ENCODE results near the gene CELA2A.
"Not testable (repeated sequence)": the region's sequence is repeated elsewhere in the genome, so short reads cannot be mapped to it uniquely, and the experiment has no call there.

Gene CELA2A

DNA sequence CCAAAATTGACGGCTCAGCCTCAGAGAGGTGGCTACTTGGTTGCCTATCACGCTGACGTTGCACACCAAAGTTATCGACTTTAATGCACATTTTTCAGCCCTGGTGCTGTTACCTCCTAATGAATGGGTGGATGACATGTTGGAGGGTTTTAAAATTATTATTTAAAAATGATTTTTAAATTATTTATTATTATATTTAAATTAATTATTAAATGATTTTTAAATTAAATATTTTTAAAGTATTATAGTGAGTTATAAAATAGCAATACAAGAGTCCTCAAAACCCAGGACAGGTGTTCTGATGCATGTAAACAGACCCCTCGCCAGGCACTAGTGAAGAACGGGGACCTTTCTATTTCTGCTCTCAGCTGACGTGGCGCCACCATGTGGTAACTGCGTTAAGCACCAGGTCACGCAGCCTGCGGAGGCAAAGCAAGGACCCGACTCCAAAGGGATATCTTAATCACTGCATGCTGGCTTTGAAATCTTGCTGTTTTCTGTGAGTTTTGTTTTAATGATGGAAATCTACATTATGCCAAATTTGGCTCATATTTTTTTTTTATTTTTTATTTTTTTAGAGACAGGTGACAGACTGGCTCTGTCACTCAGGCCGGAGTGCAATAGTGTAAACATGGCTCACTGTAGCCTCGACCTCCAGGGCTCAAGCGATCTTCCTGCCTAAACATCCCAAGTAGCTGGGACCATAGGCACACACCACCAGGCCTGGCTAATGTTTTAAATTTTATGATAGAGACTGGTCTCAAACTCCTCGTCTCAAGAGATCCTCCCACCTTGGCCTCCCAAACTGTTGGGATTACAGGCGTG lies 44.9 kb downstream of the CELA2A start:
- peak; percentile 82 for DNase-seq (ENCODE audit: low spot score)

DNA sequence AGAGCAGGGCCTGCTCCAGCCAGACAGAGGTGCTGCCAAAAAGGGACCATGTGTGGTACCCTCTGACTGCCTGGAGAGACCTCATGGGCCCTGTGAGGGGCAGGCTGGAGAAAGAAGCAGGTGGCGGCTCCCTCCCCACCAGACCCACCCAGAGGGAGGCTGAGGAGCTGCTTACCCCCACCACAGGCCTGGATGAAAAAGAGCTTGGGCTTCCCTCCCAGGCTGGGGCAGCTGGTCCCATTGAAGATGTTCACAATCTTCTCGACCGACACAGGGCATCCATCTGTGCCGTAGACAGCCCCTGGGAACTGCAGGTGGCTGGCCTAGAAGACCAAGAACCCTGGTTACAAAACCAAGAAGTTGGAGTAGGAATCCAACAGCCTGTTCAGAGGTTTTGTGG lies 47.9 kb downstream of the CELA2A start:
- no peak for DNase-seq (ENCODE audit: low spot score)

DNA sequence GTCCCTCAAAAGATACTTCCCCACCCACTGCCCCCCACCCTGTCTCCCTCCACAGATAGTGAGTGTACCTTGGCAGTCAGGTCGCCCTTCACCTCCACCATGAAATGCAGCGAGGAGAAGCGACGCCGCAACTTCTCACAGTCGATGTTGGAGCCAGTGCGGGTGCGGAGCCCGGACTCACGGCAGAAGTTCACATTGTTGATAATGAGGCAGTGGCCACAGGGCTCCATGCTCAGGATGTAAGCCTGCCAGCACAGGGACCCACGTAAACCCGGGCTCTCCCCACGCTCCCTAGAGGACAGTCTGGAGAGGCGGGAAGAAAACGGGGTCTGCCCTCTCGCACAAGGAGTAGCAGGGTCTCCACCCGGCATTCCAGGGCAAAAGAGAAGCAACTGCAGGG lies 50.3 kb downstream of the CELA2A start:
- no peak for DNase-seq (ENCODE audit: low spot score)

DNA sequence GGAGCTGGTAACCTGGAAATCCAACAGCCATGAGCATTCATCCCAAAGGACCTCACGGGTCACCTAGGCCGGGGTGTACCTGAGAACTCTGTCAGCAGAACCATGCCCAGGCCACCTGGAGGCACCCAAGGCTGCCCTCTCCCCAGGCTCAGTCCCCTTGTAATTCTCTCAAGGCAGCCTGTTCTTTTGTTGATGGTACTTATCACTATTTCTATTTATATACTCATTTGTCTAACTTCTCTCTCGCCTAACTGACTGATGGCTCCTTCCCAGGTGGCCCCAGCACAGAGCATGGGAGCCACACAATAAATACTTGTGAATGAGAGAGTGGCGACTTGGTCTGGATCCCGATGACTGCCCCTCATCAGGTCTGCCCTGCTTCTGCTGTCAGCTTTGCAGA lies 50.7 kb downstream of the CELA2A start:
- DNase-seq (ENCODE audit: low spot score), result no peak

DNA sequence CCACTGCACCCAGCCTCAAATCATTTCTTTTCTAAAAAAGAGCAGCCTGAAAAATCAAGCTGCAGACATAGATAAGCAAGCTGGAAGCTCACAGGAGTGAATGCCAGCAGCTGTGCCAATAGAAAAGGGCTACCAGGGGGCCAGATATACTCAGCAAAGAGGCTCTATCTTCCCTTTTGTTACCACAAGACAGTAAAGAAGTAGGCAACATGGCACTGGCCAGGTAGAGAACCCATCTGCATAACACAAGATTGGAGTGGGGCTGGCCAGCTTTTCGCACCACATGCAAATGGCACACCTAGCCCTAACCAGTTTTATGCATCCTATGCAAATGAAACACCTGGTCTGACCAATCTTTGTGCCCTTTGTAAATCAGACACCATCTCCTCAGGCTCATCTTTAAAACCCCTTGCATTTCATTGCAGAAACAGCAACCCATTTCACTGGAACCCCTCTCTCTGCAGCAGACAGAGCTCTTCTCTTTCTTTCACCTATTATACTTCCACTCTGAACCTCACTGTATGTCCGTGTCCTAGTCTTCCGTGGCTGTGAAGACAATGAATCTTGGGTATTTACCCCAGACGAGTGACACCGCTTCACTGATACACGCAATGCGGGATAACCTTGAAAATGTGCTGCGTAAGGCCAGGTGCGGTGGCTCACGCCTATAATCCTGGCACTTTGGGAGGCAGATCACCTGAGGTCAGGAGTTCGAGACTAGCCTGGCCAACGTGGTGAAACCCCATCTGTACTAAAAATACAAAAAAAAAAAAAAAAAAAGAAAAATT lies 52.4 kb downstream of the CELA2A start:
- no peak for DNase-seq (ENCODE audit: low spot score)

DNA sequence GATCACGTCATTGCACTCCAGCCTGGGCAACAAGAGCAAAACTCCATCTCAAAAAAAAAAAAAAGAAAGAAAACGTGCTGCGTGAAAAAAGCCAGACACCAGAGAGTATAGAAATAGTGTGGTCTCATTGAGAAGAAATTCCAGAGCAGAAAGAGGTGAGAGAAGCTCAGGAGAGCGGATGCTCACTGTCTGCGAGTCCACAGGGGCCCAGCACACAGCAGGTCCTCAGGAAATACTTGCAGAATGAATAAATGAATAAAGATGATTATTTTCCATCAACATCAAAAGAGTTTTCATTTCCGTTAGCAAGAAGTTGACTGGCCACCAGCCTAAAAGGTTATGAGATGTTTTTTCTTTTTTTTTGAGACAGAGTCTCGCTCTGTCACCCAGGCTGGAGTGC lies 53.1 kb downstream of the CELA2A start:
- no peak for DNase-seq (ENCODE audit: low spot score)

DNA sequence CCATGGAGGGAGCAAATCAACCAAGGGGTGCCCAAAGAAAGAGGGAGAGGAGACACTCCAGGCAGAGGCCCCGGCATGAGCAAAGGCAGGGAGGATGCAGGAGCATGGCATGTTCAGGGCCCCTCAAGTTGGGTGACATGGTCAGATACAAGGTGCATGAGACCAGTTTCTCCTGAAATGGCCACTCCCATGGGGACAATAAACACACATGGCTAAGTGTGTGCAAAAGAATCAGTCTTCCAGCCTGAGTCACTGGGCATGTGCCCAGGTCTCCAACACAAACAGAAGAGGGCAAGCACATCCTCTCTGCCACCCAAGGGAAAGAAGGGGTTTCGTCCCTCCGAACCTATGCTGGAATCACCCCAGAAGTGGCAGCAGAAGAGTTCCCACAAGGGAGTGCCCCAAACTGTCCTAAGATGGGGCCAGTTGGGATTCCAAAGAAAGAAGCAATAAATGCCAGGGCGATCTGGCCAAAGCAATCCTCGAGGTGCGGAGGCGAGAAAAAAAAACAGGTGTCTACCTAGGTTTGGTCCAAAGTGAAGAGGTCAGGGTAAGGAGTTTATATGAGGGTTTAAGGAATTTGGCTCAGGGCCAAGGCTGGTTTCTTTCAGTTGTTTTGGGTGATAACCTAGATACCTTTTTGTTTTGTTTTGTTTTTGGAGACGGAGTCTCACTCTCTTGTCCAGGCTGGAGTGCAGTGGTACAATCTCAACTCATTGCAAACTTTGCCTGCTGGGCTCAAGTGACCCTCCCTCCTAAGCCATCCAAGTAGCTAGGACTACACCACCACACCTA lies 54.3 kb downstream of the CELA2A start:
- DNase-seq (ENCODE audit: low spot score), result peak; percentile 23

DNA sequence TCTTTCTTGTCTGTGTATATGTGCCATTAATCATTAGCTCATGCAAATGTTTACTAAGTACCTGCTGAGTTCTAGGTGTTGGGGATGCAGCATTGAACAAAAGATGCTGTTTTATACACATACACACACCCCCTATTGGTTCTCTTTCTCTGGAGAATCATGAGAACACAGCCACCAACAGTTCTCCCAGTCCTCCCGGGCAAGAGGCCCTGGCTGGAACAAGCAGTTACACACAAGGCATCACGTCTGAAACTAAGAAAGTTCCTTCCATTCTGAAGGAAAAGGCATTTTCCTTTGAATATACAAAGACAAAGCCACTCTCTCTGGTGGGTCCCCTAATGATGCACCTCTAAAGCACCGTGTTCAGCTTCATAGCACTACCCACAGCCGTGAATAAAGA lies 56.7 kb downstream of the CELA2A start:
- no peak for DNase-seq (ENCODE audit: low spot score)

DNA sequence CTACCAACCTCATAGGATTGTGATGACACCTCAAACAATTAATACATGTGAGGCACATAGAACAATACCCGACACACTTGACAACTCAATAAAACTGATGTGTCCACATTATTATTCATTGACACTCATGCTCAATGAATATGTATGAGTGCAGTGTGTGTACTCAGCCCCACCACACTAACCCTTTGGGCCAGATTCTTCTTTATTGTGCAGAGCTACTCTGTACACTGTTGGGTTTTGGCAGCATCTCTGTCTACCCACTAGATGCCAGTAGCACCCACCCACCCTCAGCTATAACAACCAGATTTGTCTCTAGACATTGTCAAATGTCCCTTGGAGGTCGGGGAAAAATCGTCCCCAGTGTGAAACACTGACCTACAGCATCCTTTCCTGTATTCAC lies 57.4 kb downstream of the CELA2A start:
- DNase-seq (ENCODE audit: low spot score), result no peak

DNA sequence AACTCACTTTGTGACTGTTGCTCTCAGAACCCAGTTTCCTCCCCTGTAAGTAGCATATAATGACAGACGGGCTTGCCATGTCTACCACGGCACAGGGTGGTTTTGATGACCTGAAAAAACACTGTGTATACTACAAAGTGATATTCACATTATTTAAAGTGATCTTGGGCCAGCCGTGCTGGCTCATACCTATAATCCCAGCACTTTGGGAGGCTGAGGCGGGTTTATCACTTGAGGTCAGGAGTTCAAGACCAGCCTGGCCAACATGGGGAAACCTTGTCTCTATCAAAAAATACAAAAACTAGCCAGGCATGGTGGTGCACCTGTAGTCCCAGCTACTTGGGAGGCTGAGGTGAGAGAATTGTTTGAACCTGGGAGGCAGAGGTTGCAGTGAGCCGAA lies 58.0 kb downstream of the CELA2A start:
- not testable (repeated sequence) for DNase-seq (ENCODE audit: low spot score)

DNA sequence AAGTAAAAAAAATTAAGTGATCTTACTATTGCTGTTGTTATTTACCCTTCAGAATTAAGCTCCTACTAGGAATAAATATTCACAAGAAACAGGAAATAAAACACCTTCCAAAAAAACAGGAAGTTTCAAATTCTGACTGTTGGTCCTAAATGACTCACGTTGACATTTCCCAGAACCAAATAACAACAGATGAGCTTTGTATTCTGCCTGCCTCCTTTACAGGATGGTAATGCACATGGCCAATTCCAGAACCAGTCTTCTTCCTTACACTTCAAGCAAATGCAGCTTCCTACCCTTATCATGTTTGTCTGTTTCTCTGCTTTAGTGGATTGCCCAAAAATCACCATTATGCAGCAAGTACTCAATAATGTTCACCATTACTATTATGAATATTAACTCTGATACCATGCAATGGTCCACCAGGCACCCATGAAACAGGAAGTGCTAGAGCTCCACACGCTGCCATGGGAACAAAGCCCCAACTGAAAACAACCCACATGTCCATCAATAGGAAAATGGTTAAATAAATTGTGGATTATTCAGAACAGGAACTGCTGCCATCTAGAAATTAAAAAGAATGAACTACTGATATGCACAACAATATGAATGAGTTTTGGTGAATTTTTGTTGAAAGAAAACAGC lies 58.6 kb downstream of the CELA2A start:
- no peak for DNase-seq (ENCODE audit: low spot score)

DNA sequence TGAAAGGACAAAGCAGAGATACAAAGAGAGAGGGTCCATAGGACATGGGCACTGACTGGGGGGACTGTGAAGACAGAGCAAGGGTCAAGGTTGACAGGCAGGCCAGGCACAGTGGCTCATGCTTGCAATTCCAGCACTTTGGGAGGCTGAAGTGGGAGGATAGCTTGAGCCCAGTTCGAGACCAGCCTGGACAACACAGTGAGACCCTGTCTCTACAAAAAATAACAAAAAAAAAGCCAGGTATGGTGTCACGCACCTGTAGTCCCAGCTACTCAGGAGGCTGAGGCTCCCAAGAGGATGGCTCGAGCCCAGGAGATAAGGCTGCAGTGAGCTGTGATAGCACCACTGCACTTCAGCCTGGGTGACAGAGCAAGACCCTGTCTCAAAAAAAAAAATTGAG lies 63.1 kb downstream of the CELA2A start:
- DNase-seq (ENCODE audit: low spot score), result no peak

DNA sequence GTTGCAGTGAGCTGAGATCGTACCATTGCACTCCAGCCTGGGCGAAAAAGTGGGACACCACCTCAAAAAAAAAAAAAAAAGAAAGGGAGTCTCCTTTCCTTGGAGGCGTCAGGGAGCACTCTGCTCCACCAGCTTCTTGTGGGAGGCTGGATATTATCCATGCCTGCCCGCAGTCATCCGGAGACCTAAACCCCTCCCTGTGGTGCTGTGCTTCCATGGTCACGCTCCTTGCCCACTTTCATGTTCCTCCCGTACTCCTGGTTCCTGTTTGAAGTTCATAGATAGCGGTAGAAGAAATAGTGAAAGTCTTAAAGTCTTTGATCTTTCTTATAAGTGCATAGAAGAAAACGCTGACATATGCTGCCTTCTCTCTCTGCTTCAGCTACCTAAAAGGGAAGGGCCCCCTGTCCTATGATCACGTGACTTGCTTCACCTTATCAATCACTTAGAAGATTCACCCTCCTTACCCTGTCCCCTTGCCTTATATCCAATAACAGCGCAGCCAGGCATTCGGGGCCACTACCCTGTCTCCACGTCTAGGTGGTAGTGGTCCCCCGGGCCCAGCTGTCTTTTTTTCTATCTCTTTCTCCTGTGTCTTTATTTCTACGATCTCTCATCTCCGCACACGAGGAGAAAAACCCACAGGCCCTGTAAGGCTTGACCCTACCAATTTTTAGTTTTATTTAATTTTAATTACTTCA lies 64.8 kb downstream of the CELA2A start:
- DNase-seq (ENCODE audit: low spot score), result not testable (repeated sequence)

Measured in GM03348 (cell line).